ENCODE data around the gene MYADML2.
"Not testable (repeated sequence)": the region's sequence is repeated elsewhere in the genome, so short reads cannot be mapped to it uniquely, and the experiment has no call there.

MYADML2 gene

GRCh38 chr17:81923302-81924260, 23.5 kb downstream of the MYADML2 start:
- DNase-seq, result peak; percentile 74

GRCh38 chr17:81922566-81923301, 24.3 kb downstream of the MYADML2 start:
- DNase-seq, result no peak

GRCh38 chr17:81921996-81922565, 25.0 kb downstream of the MYADML2 start:
- no peak for DNase-seq

- no peak for DNase-seq
These were observed 25.5 kb downstream of the MYADML2 start for GRCh38 chr17:81921537-81921862.

GRCh38 chr17:81920612-81921536, 26.2 kb downstream of the MYADML2 start:
- no peak for DNase-seq

GRCh38 chr17:81918832-81919545, 28.0 kb downstream of the MYADML2 start:
- DNase-seq, result no peak

GRCh38 chr17:81918333-81918669, 28.7 kb downstream of the MYADML2 start:
- DNase-seq, result not testable (repeated sequence)

- peak; percentile 64 for DNase-seq
These were observed 29.3 kb downstream of the MYADML2 start, which contains the start of gene SIRT7 for GRCh38 chr17:81917565-81918332. Gene SIRT7 (minus strand): TSS chr17:81918176. CDS start chr17:81918131, 45 bp downstream.

GRCh38 chr17:81916234-81917001, 30.6 kb downstream of the MYADML2 start:
- peak; percentile 62 for DNase-seq

GRCh38 chr17:81915331-81915730, 31.7 kb downstream of the MYADML2 start:
- no peak for DNase-seq

GRCh38 chr17:81914103-81914850, 32.8 kb downstream of the MYADML2 start:
- no peak for DNase-seq

GRCh38 chr17:81913394-81914102, 33.5 kb downstream of the MYADML2 start:
- no peak for DNase-seq

GRCh38 chr17:81912441-81913309, 34.4 kb downstream of the MYADML2 start:
- no peak for DNase-seq

GRCh38 chr17:81911969-81912368, 35.1 kb downstream of the MYADML2 start:
- DNase-seq, result no peak

GRCh38 chr17:81911277-81911961, 35.6 kb downstream of the MYADML2 start, which contains the start of gene PCYT2:
Gene PCYT2 (minus strand): TSS chr17:81911399. CDS start chr17:81911355, 44 bp downstream.
- DNase-seq, result peak; percentile 82

GRCh38 chr17:81910840-81911276, 36.2 kb downstream of the MYADML2 start:
- no peak for DNase-seq

All from fibroblast of skin of back (primary cell).